GM19023 (cell line): Measurements from ENCODE around the gene MSRB3.

ENCODE experiments used
- ATAC-seq: cut with Tn5 transposase; IDR thresholded peaks from one replicate; pipeline ENCODE4 v1.9.1; 2021; ENCODE audit warnings: mild to moderate bottlenecking, moderate library complexity; ENCODE audit not compliant: unreplicated experiment

MSRB3 gene

DNA sequence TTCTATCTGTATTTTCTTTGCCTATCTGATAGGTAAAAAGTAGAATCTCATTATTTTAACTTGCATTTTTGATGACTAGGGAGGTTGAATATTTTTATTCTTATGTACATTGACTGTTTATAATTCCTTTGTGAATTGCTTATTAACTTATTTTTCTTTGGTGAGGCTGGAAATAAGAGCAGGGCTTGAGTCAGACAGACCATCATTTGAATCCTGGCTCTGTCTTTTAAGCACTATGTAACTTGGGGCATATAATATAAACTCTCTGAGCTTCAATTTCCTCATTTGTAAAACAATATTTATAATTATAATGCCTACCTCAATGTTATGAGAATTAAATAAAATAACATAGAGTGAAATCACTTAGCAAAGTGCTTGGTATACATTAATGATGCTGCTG, 108.9 kb downstream of the MSRB3 start:
- no peak for ATAC-seq

- ATAC-seq, result no peak
Observed at GRCh38 chr12:65389436-65389835, 111.0 kb downstream of the MSRB3 start.

DNA sequence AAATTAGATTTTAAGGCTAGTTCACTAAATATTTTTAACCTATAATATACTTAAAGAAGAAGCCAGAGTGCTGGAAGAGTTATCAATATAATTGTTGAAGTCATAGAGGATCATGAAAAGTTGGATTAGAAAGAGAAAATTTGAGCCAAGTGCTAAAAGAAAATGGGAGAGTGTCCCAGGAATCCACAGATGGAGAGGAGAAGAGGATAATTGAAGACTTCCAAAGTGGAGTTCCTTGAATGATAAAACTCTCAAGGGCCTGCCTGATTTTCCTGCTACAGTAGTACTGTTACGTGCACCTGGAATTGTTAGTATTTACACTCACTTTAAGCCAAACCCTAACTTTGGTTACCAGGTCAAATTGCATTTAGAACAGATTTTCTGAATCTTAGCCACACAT, 113.2 kb downstream of the MSRB3 start:
- ATAC-seq, result no peak

DNA sequence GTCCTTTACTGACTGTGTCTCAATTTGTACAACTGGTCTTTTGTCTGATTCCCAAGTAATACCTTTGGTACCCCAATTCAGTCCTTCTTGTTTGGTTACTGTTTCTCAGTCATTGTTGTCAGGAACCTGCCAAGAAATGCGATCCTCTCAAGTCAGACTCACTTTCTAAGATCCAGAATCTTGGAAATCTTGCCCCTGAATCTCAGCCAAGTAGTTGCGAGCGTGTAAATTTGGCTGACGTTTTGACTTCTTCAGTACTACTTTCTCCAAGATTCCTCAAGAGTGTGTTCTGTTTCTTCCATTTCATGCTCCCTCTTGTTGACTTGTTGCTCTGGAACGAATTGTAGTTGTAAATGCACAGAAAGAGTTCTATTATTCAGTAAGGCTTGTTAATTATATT, 114.0 kb downstream of the MSRB3 start:
- no peak for ATAC-seq

DNA sequence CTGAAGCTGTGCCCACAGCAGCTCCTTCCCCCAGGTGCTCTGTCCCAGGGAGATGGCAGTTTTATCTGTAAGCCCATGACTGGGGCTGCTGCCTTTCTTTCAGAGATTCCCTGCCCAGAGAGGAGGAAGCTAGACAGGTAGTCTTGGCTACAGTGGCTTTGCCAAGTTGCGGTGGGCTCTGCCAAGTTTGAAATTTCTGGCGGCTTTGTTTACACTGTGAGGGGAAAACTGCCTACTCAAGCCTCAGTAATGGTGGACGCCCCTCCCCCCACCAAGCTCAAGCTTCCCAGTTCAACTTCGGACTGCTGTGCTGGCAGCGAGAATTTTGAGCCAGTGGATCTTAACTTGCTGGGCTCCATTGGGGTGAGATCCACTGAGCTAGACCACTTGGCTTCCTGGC, 124.7 kb downstream of the MSRB3 start:
- no peak for ATAC-seq

- ATAC-seq, result no peak
Observed at GRCh38 chr12:65407388-65408149, 129.1 kb downstream of the MSRB3 start.

- no peak for ATAC-seq
Observed at GRCh38 chr12:65408441-65408840, 130.0 kb downstream of the MSRB3 start.

- ATAC-seq, result no peak
Observed at GRCh38 chr12:65409726-65410125, 131.2 kb downstream of the MSRB3 start.

DNA sequence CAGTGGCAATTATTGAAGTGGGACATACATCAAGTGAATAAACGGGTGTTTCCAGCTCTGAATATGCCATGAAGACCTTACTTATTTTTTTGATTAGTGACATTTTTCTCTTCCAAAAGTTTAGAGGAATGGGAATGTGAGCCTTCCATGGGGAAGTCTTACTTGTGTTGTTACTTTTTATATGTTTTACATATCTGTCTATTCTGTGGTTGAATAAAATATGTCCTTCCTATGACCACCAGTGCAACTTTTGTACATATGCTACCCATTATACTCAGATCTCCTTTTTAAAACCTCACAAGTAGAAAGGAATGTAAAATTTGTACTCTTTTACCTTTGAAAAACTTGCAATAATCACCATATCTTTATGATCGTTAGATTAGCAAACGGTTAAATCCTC, 132.7 kb downstream of the MSRB3 start:
- ATAC-seq, result no peak

- no peak for ATAC-seq
Observed at GRCh38 chr12:65414526-65414925, 136.0 kb downstream of the MSRB3 start.

DNA sequence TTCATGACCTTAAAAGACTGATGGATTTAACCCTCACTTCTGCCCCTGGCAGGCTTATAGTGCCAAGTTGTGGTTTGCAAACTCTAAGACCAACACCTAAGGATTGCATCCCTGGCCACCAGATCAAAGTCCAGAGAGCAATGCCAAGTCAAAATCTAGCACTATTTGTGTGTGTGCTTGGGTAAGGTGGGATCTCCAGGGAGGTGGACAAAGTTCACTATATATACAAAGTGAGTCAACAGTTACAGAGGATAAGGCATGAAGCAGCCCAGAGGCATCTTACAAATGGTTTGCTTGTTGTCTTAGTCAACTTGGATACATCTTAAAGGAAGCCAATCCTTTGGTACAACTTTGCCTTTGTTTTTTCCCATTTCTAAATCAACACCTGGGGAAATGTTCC, 137.3 kb downstream of the MSRB3 start:
- no peak for ATAC-seq

DNA sequence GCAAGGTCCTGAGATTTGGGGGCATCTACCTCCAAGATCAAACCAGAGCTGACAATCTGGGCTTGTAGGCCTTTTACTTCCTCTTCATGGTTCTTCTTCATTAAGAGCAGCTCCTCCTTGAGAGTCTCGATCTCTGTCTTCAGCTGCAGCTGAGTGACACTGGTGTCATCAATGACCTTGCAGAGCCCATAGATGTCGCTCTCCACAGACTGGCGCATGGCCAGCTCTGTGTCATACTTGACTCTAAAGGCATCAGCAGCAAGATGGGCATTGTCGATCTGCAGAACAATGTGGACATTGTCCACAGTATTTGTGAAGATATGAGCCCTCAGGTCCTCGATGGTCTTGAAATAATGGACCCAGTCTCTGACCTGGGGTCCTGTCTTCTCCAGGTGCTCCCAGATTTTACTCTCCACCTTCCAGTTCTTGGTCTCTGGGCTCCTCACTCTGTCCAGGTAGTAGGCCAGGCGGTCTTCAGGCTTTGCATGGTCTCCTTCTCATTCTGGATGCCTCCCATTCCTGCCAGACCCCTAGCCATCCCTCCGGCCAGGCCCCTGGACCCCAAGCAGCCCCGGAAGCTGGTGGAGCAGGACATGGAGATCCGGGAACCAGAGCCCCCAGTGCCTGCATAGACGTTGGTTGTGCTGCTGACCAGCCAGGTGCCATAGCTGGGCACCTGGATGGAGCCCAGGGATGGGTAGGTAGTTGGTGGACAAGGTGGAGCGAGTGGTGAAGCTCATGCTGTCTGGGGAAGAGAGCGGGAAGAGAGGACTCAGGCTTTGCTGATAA, 141.0 kb downstream of the MSRB3 start:
- ATAC-seq, result no peak

DNA sequence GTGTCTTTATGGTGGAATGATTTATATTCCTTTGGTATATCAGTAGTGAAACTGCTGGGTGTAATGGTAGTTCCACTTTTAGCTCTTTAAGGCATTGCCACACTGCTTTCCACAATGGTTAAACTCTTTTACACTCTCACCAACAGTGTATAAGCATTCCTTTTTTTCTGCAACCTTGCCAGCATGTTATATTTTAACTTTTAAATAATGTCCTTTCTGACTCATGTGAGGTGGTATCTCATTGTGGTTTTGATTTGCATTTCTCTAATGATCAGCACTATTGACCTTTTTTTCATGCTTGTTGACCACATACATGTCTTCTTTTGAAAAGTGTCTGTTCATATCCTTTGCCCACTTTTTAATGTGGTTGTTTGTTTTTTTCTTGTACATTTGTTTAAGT, 142.5 kb downstream of the MSRB3 start:
- ATAC-seq, result no peak

GRCh38 chr12:65427646-65428045, 149.2 kb downstream of the MSRB3 start:
- ATAC-seq, result no peak

- ATAC-seq, result no peak
Observed at GRCh38 chr12:65430006-65430405, 151.5 kb downstream of the MSRB3 start.

DNA sequence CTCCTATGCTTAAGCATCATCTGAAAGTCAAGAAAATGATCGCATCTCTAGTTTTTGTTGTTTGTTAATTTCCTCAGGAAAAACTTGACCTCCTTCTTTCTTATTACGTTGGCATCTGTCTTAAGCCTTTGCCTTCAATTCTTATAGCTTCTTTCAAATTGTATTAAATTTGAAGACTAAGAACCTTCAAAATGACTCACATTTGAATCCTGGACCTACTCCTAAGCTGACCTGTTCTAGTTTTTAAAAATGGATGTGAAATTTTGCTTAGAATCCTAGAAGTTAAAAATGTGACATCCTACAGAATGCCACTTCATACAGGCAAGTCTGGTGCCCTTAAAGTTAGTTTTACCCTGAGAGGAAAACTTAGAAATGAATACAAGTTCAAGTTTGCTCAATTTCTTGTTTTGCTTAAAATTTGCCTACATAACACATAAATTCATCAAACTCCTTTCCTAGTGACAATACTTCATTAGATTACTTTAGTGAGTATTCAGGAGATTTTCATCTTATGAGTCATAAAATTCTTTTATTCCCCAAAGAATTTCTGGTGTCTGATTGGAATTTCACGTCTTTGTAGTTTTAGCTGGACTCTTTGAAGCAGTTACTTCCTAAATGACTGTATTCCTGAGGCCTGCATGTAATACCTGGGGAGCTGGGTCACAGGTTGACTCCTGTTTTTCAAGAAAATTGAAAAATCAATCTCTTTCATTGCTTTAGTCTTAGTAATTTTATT, 152.3 kb downstream of the MSRB3 start:
- no peak for ATAC-seq

DNA sequence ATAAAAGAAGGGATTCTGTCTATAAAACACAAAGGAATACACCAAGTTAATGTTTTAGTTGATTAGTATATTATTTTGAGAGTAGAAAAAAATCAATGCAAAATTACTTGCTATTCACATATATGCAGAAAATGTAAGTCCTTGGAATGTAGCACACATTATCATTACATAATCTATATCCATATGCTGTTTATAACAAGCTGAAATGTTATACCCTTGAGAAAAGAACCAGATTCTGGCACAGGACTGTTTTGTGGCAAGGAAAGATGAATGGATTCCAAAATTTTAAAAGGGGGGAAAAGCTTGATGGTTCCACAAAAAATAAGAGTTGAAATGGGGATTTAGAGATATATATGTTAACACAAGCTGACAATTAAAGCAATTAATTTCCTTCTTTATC, 153.6 kb downstream of the MSRB3 start:
- ATAC-seq, result no peak

GRCh38 chr12:65432651-65433050, 154.2 kb downstream of the MSRB3 start:
- no peak for ATAC-seq

DNA sequence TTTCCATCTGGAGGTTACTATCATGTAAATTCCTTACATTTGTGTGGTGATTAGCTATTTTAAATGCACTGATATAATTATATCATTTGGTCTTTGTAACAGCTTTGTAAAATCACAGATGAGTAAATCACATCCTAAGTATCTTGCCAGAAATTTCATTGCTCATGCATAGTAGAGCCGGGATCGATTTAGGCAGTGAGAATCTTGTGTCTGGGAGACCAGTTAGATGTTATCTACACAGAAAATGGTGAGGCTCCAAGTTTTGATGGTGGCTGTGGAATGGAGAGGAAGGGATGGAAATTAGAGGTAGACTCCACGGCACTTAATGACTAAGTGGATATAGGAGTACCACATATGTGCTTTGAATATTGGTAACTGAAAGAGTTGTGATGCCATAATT, 156.3 kb downstream of the MSRB3 start:
- ATAC-seq, result no peak

GRCh38 chr12:65443038-65443437, 164.6 kb downstream of the MSRB3 start:
- ATAC-seq, result no peak

DNA sequence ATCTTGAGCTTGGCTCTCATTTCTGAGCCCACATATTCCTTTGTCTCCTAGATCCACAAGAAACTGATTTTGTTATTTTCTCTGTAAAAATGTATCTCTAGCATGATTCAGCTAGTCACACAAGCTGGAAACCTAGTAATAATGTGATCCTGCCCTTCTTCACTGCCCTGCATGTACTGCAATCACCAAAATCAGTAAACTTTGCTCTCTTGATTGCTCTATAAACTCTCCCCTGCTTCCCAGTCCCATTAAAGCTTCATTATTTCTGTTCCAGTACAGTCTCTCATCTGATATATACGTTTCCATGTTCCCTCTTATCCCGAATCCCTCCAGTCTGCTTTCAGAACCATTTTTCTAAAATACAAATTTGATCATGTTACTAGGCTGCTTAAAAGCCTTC, 166.5 kb downstream of the MSRB3 start:
- ATAC-seq, result no peak

DNA sequence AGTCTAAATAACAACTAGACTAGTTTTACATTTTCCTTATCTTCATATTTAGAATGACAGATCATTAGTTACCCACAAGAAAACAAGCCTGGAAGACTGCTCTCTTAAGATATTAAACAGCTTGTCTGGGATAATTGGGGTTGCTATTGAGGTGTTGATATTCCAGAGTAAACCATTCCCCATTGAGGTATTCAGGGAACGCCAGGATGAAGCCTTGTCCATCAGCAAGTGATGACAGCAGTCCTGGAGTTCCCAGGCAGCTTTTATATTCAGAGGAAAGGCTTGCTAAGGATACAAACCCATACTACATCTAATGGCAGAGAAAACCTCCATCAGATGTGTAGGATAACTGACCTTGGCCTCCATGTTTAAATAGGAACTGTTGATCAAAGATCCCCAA, 168.4 kb downstream of the MSRB3 start:
- ATAC-seq, result no peak
